ENCODE data around the gene WDR13.
A peak's percentile ranks its signal among the peaks of the same experiment; 100 is the strongest.
"Not testable (repeated sequence)": the region's sequence is repeated elsewhere in the genome, so short reads cannot be mapped to it uniquely, and the experiment has no call there.

The WDR13 gene

GRCh38 chrX:48636301-48636700, 39.0 kb downstream of the WDR13 start:
- Histone ChIP-seq H3K27me3 (no peaks in the 10 kb centered on the region), H3K4me1 (no peaks in the 10 kb centered on the region), H3K4me3 (ENCODE audit: low read depth, low read length) (no peak overlapping the region), H3K36me3 (no peaks in the 10 kb centered on the region), H3K9me3 (no peaks in the 10 kb centered on the region)
- DNase-seq: no peak
- TF ChIP-seq CTCF (IDR thresholded peaks at IDR 0.05; ENCODE audit: low read depth, low read length): no peak

- DNase-seq: no peak
- Histone ChIP-seq H3K4me1 (no peaks in the 10 kb centered on the region), H3K27me3 (no peaks in the 10 kb centered on the region), H3K36me3 (no peaks in the 10 kb centered on the region), H3K4me3 (ENCODE audit: low read depth, low read length) (no peak overlapping the region), H3K9me3 (no peaks in the 10 kb centered on the region)
- no peak for TF ChIP-seq CTCF (IDR thresholded peaks at IDR 0.05; ENCODE audit: low read depth, low read length)
These were observed 39.5 kb downstream of the WDR13 start for GRCh38 chrX:48636776-48637175.

- Histone ChIP-seq H3K4me1 (no peaks in the 10 kb centered on the region), H3K4me3 (ENCODE audit: low read depth, low read length) (no peak overlapping the region), H3K27me3 (no peaks in the 10 kb centered on the region), H3K36me3 (no peaks in the 10 kb centered on the region), H3K9me3 (no peaks in the 10 kb centered on the region)
- DNase-seq: no peak
- TF ChIP-seq CTCF (IDR thresholded peaks at IDR 0.05; ENCODE audit: low read depth, low read length): no peak
These were observed 48.4 kb downstream of the WDR13 start for GRCh38 chrX:48645669-48646068.

GRCh38 chrX:48648336-48648751, 51.1 kb downstream of the WDR13 start:
- DNase-seq: peak; percentile 44
- Histone ChIP-seq H3K9me3 (no peaks in the 10 kb centered on the region), H3K4me3 (ENCODE audit: low read depth, low read length) (no peak overlapping the region), H3K27me3 (no peaks in the 10 kb centered on the region), H3K4me1 (no peaks in the 10 kb centered on the region), H3K36me3 (no peaks in the 10 kb centered on the region)
- TF ChIP-seq CTCF (IDR thresholded peaks at IDR 0.05; ENCODE audit: low read depth, low read length): peak; percentile 48

- Histone ChIP-seq H3K36me3 (no peaks in the 10 kb centered on the region), H3K4me1 (no peaks in the 10 kb centered on the region), H3K4me3 (ENCODE audit: low read depth, low read length) (no peak overlapping the region), H3K9me3 (no peaks in the 10 kb centered on the region), H3K27me3 (no peaks in the 10 kb centered on the region)
- no peak for DNase-seq
- TF ChIP-seq CTCF (IDR thresholded peaks at IDR 0.05; ENCODE audit: low read depth, low read length): no peak
These were observed 51.8 kb downstream of the WDR13 start for GRCh38 chrX:48649102-48649501.

GRCh38 chrX:48652055-48652579, 54.8 kb downstream of the WDR13 start:
- not testable (repeated sequence) for H3K27me3 ChIP-seq; H3K9me3 ChIP-seq; H3K4me3 ChIP-seq (ENCODE audit: low read depth, low read length); H3K4me1 ChIP-seq; H3K36me3 ChIP-seq; DNase-seq

- not testable (repeated sequence) for H3K36me3 ChIP-seq; DNase-seq; H3K9me3 ChIP-seq; H3K27me3 ChIP-seq; H3K4me1 ChIP-seq; H3K4me3 ChIP-seq (ENCODE audit: low read depth, low read length)
These were observed 57.5 kb downstream of the WDR13 start for GRCh38 chrX:48654746-48655145.
